K562 (cell line): Measurements from ENCODE around the gene SON. TPM values are rescaled to one million over a fixed set of nuclear protein-coding genes. Genes with fewer than 3 reads are reported as not detected.
A peak's percentile ranks its signal among the peaks of the same experiment; 100 is the strongest.

Source experiments
- ATF7 ChIP-seq: fragments of 450-650 bp; IDR thresholded peaks from 2 replicates; pipeline ENCODE4 v1.7.1; 2014; ENCODE audit warnings: mild to moderate bottlenecking, moderate library complexity
- CBX2 ChIP-seq: fragments of 200-600 bp; sonication (generic); IDR thresholded peaks from one replicate; pipeline ENCODE4 v1.6.1; 2012; ENCODE audit warnings: mild to moderate bottlenecking, low read length, inconsistent platforms; ENCODE audit not compliant: insufficient read depth, poor library complexity, severe bottlenecking
- DDX20 ChIP-seq: fragments of 450-650 bp; IDR thresholded peaks from 2 replicates; pipeline ENCODE4 v1.6.1; 2016; ENCODE audit warnings: missing genetic modification characterization, low read depth, mild to moderate bottlenecking, missing compliant biosample characterization, moderate library complexity
- E2F1 ChIP-seq: sonication (generic); formaldehyde crosslinking; IDR thresholded peaks from 2 replicates; pipeline ENCODE4 v1.8.1; 2023; ENCODE audit warnings: mild to moderate bottlenecking, missing genetic modification reagents, moderate library complexity
- HDAC3 ChIP-seq: fragments of 450-650 bp; IDR thresholded peaks from 2 replicates; pipeline ENCODE4 v1.6.1; 2018; ENCODE audit warnings: borderline replicate concordance, mild to moderate bottlenecking, moderate library complexity; ENCODE audit not compliant: partially characterized antibody
- HMG20B ChIP-seq: fragments of 250-450 bp; sonication (Bioruptor Pico); IDR thresholded peaks from 2 replicates; pipeline ENCODE4 v1.5.0; 2021; ENCODE audit warnings: mild to moderate bottlenecking
- HOXB6 ChIP-seq: fragments of 250-450 bp; sonication (Bioruptor Pico); IDR thresholded peaks from 2 replicates; pipeline ENCODE4 v1.5.1; 2022; ENCODE audit warnings: mild to moderate bottlenecking, borderline replicate concordance
- PATZ1 ChIP-seq: fragments of 250-450 bp; sonication (Bioruptor Pico); IDR thresholded peaks from 2 replicates; pipeline ENCODE4 v1.5.0; 2020; ENCODE audit warnings: mild to moderate bottlenecking, borderline replicate concordance
- SMARCB1 ChIP-seq: IDR thresholded peaks from 2 replicates; pipeline ENCODE4 v1.6.1; 2011; ENCODE audit warnings: improper control_type of control experiment, low read depth; ENCODE audit not compliant: insufficient read length
- SNRNP70 ChIP-seq: fragments of 200-400 bp; formaldehyde crosslinking; optimal IDR thresholded peaks from 2 replicates; pipeline ENCODE3; 2017; ENCODE audit warnings: low read depth, low read length
- TAF15 ChIP-seq: fragments of 200-400 bp; formaldehyde crosslinking; IDR thresholded peaks from 2 replicates; pipeline ENCODE4 v1.6.1; 2017; ENCODE audit warnings: mild to moderate bottlenecking, low read depth, low read length, moderate library complexity
- TBP ChIP-seq: optimal IDR thresholded peaks from 2 replicates; pipeline ENCODE3; 2011; ENCODE audit warnings: low read depth, low read length, improper control_type of control experiment
- TOE1 ChIP-seq, 2 experiments: fragments of 450-650 bp in 1 of 2; sonication (generic) in 1 of 2; formaldehyde crosslinking in 1 of 2; IDR thresholded peaks; 2 replicates each; pipeline versions ENCODE4 v1.7.1 to v1.8.0; 2016 to 2022; ENCODE audit warnings: borderline replicate concordance in 2 of 2, mild to moderate bottlenecking in 2 of 2, antibody characterized with exemption in 1 of 2, inconsistent platforms in 1 of 2, low read depth in 1 of 2, missing genetic modification reagents in 1 of 2, moderate library complexity in 1 of 2
- ZKSCAN3 ChIP-seq: fragments of 250-450 bp; sonication (Bioruptor Pico); IDR thresholded peaks from 2 replicates; pipeline ENCODE4 v1.4.0; 2020
- ZMIZ1 ChIP-seq, 2 experiments: fragments of 150-350 bp in 1 of 2; IDR thresholded peaks; 2 replicates each; pipeline ENCODE4 v1.6.1; 2012 to 2016; ENCODE audit warnings: low read depth in 2 of 2, low read length in 2 of 2, mild to moderate bottlenecking in 1 of 2, moderate library complexity in 1 of 2
- polyA plus RNA-seq, 8 experiments: library from polyadenylated mRNA; depleted of rRNA in 4 of 8; stranded (reverse) in 5 of 8; unstranded in 3 of 8; fragments of >200 nt; fragmentation: Nextera tagmentation in 2 of 8; fragmentation: Illumina TruSeq in 1 of 8; extraction: Ambion mirVana in 2 of 8; extraction: Trizol in 1 of 8; gene quantifications; 2 replicates each; pipeline versions ENCODE4 v1.2.1 to v1.2.3, GENCODE V29; 2011 to 2014; ENCODE audit warnings: inconsistent platforms in 1 of 8, missing spikeins in 1 of 8
- total RNA-seq, 7 experiments: library from RNA; depleted of rRNA in 6 of 7; stranded (reverse); fragments of >200 nt in 6 of 7; fragmentation: Illumina TruSeq in 2 of 7; extraction: Trizol in 2 of 7; gene quantifications; 2 replicates each; pipeline versions ENCODE4 v1.2.1 to v1.2.3, GENCODE V29; 2011 to 2021; ENCODE audit warnings: low replicate concordance in 1 of 7
- TF ChIP-seq, protein P1 (sequence below): fragments of 250-450 bp; sonication (Bioruptor Pico); IDR thresholded peaks from 2 replicates; pipeline ENCODE4 v1.4.0; 2020; ENCODE audit warnings: mild to moderate bottlenecking, moderate library complexity, borderline replicate concordance

Gene SON
- total and polyA plus RNA-seq, 9 of the 15 experiments (the other 6 are each of a cell fraction or from before 2014, with no cell fraction given) = 105 to 742 (median 187) TPM

- TF ChIP-seq TOE1 (IDR thresholded peaks at IDR 0.05; ENCODE audit: borderline replicate concordance) (peak; percentile 63; the same call in 1 of the 2 replicates), TOE1 (CRISPR knock-in tag; IDR thresholded peaks at IDR 0.05; ENCODE audit: borderline replicate concordance, low read depth) (no peak), E2F1 (CRISPR knock-in tag) (peak; percentile 79), HMG20B (CRISPR knock-in tag) (no peak), DDX20 (no peak), ATF7 (peak; percentile 77; the same call in 1 of the 2 replicates), CBX2 (no peak), ZMIZ1 (IDR thresholded peaks at IDR 0.05; ENCODE audit: low read depth in 2 of 2, low read length in 2 of 2) (no peak), SMARCB1 (peak; percentile 36), TBP (peak; percentile 74), ZKSCAN3 (CRISPR knock-in tag) (no peak), SNRNP70 (no peak), HOXB6 (CRISPR knock-in tag) (no peak), PATZ1 (CRISPR knock-in tag) (no peak), TAF15 (no peak), HDAC3 (no peak)
- TF ChIP-seq, protein P1, sequence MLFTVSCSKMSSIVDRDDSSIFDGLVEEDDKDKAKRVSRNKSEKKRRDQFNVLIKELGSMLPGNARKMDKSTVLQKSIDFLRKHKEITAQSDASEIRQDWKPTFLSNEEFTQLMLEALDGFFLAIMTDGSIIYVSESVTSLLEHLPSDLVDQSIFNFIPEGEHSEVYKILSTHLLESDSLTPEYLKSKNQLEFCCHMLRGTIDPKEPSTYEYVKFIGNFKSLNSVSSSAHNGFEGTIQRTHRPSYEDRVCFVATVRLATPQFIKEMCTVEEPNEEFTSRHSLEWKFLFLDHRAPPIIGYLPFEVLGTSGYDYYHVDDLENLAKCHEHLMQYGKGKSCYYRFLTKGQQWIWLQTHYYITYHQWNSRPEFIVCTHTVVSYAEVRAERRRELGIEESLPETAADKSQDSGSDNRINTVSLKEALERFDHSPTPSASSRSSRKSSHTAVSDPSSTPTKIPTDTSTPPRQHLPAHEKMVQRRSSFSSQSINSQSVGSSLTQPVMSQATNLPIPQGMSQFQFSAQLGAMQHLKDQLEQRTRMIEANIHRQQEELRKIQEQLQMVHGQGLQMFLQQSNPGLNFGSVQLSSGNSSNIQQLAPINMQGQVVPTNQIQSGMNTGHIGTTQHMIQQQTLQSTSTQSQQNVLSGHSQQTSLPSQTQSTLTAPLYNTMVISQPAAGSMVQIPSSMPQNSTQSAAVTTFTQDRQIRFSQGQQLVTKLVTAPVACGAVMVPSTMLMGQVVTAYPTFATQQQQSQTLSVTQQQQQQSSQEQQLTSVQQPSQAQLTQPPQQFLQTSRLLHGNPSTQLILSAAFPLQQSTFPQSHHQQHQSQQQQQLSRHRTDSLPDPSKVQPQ (CRISPR knock-in tag) = no peak
Measured at GRCh38 chr21:33588485-33589335, 45.9 kb downstream of the SON start, which contains the start of gene DONSON (continued).
